GM21786 (cell line): ENCODE measurements around the gene CBX1.

Source experiments
- ATAC-seq: cut with Tn5 transposase; IDR thresholded peaks from one replicate; pipeline ENCODE4 v1.9.1; 2021; ENCODE audit not compliant: unreplicated experiment

CBX1 gene

DNA sequence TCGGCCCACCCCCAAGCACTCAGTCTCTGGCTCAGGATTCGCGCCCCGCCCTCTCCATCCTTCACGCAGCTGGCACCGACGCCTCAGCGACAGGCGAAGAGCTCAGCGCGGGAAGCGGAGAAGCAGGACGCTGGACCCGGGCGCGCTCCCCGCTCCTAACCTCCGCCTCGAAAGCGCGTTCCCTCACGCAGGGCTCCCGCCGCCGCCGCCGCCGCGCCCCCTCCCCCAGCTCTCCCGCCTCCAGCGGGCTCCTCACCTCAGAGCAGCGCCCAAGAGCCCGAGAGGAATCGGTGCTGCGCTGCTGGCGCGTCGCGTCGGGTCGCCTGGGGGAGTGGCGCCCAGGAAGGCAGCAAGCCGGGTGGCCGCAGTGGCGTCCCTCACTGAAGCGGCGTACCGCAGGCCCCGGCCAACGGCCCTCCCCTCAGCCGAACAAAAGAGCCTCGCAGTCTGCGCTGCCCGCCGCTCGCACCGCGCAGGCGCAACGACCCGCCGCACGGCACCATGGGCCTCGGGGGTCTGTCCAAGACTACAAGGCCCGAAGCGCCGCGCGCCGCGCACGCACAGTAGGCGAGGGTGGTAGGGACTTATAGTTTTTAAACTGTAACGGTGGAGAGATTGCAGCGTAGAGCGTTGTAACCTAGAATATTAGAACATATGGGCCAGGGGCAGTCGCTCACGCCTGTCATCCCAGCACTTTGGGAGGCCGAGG lies at the start of gene CBX1:
Gene CBX1 (minus strand): TSS at position 467 of the 709 bp plus-strand sequence. CDS start 24,474 bp downstream, outside the sequence.
- ATAC-seq = peak; percentile 82

DNA sequence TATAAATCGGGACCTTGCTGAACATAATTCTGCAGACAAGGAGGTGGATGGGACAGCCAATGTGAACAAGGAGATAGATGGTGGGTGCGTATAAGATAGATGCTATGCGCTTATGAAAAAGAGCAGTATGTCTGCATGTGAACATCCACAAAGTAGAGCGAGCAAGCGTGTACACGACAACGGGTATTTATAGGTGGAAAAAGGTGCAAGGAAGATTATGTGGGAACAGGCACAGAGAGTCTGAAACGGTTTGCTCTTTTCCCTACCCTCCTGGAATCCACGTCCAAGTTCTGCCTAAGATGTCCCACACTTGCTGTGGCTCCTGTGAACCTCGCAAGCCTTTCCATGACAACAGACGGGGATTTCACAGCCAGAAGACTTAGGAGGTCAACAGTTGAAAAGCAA lies 49.3 kb upstream of the CBX1 start:
- ATAC-seq = no peak

DNA sequence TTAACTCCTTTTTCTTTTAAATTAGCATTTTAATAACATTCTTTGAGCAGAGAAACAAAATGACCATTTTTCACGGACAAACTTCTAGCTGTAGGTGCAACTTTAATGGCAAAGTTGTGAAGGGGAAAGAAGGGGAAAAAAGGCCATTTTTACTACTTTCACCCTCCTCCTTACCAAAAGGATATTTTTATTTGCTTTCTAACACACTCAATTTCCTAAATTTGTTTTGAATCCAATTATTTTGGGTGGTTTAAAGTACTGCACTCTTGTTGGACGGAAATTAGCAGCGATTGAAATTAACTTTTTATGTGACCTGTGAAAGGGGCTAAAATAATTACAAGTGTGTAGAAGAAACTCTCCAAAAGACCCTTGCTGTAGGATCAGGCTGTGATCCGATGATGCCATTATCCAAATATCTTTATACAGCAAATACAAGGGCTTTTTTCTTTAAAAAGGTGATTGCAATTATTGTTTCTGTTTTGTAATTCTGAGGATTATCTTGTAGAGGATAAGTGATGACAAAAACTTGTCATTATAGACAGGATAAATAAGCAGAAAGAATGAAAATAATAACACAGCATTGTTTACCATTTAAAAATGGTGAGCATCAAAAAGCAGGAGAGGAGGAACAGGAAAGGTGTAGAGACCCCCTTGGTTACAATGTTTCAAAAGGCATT lies 48.6 kb upstream of the CBX1 start:
- ATAC-seq = no peak

DNA sequence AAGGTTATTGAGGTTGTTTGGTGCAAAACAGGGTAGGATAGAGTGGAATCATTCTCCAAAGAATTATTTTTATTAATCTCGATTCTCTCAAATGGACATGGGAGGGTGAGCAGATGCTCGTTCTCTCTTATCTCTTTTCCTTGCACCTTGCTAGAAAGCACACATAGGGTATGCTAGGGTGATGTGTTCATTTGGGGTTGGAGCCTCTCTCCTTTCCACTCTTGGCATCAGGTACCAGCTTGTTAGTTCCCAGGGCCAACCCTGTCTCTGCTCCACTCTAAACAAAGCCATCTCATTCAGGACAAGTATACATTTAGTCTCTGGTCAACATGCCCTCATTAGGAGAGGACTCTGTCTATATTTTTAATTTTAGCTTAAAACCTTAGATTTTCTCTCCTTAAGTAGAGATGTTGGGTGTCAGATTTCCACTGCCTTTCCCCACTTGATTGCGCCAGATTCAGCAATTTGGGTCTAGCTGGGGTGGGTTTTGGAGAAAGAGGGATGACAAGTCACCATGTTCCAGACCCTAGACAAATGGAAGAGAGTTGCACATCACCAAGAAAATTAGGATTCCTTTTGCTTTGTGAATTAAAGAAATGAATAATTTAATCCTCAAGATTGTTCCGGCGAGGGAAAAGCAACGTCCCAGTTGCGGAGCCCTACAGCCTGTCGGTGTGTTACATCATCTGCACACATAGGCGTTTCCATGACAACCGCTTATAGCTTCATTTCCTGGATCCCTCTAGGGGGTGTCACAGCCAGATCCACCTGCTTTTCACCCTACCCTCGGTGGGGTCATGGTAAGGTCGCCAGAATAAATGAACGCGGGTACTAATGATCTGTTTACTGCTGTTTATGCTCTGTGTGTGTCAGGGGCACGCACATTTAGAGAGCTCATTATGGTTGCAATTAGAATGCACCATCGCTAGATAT lies 47.8 kb upstream of the CBX1 start:
- no peak for ATAC-seq

DNA sequence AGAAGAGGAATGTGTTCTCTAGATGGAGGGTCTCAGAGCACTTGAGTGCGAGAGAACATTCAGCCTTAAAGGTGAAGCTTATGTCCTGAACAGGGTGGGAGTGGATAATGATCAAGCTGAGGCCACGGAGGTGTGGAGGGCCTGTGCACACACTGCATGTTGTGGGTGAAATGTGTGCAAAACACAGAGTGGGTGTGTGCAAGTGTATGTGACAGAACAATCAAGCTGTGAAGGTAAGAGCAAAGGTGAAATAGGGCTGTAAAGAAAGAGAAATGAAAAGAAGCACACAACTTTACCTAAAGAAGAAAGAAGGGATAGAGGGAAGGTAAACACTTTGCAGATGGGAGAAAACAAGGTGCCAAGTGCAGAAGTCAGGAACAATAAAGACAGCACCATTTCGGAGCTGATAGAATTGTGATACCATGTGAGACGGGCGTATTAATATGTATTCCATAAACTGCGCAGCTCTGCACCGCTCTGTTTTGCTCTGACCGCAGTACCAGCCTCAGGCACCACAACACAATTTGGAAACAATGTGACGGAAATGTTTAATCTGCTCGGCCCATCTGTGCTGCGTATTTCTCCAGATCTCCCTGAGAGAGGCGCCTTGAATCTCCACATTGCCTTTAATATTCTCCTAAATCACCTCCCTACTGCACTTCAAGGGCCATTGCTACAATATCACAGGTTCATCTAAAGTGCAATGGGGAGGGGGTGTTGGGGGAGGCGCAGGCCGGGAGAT lies 46.9 kb upstream of the CBX1 start:
- no peak for ATAC-seq

DNA sequence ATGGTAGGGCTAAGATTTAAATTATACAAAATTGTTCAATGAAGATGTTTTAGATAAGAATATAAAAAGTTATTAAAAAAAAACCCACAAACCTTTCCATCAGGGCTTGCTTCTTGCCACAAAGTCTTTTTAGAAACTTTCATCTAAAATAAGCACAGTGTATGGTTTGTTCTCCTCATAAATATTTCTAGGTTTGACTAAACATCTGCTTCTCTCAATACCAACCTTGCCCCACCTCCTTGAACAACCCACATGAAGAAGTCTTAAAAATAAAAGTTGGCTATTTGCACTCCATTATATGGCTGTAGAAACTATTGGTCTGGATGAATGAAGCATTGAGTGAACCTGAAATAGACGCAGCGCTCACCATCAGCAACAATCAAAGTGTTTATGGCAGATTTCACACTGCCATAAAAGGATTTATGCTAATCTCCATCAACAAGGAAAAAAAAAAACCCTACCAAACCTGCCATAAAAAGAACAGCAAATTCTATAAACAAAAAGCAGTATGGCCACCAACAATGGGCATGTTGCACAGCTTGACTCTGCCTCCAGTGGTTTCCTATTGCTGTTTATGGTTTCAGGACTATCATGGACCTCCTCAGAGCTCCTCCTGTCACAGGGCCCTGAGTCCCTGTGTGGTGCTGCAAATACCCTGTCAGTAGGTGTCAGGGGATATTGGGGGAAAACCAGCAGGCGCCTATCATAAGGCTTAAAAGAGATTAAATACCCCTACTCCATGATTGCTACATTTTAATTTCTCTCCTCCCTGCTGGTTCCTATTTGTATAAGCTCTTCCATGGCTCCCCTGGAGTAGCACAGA lies 43.9 kb upstream of the CBX1 start:
- no peak for ATAC-seq

DNA sequence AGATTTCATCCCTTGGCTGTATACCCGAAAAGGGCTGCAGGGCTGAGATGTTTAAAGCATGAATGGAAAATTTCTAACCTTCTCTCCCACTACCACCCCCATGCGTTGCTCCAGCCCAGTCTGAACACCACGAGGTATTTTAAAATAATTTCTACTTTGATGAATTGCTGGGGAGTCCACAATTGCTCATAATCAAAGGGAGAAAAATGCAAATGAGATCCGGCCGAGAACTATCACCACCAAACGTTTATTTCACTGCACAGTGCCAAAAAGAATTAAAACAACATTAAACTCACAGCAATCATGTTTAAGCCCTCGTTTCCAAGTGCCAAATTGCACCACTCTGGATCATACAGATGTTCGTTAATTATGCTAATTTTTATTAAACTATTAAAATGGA lies 43.0 kb upstream of the CBX1 start:
- ATAC-seq = no peak

DNA sequence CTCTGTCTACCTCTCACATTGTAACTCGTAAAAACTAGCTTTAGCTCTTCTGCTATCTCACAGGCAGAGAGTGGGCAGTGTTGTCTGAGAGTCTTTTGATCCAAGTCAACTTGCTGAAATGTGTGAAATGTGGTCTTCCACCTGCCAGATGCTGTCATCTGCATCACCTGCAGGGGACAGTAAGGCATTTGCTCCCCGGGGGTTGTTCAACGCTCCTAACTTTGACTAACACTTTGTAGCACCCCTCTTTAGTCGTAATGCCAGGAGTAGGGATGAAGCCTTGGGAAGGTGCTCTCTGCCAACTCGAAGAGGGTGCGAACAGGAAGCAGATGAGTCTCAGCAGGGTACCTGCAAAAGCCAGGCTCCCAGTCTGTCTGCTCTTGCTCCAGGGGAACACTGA lies 42.4 kb upstream of the CBX1 start:
- no peak for ATAC-seq

DNA sequence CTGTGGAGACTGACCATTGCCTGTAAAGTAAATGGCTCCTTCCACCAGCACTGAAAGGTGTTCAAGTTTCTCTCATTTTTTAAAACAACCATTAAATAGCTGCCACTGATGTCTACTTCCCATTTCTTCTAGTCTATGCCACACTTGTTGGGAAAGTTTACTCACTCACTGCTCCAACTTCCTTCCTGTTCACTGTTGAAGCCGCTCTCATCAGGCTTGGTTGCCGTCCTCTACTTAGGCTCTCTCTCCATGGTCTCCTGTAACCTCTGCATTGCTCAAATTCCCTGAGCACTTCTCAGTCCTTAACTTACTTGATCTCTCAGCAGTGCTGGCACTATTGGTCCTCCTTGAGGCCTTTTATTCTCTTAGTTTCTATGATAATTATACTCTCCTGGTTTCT lies 38.7 kb upstream of the CBX1 start:
- no peak for ATAC-seq

DNA sequence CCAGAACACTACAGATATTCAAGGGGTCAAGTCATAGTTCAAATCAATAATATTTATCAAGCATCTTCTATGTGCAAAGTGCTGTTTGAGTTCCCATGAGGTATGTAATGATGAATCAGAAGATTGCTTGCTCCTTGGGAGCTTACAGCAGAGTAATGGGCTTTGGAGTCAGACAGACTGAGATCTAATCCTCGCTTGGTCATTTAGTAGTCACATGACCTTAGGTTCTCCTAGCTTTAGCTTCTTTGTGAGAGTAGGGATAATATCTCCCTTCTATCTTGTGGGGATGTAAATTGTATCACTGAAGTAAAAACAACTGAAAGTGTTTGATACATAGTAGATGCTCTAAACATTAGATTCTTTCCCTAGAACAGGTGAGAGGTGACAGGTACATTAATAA lies 36.4 kb upstream of the CBX1 start:
- ATAC-seq = no peak

DNA sequence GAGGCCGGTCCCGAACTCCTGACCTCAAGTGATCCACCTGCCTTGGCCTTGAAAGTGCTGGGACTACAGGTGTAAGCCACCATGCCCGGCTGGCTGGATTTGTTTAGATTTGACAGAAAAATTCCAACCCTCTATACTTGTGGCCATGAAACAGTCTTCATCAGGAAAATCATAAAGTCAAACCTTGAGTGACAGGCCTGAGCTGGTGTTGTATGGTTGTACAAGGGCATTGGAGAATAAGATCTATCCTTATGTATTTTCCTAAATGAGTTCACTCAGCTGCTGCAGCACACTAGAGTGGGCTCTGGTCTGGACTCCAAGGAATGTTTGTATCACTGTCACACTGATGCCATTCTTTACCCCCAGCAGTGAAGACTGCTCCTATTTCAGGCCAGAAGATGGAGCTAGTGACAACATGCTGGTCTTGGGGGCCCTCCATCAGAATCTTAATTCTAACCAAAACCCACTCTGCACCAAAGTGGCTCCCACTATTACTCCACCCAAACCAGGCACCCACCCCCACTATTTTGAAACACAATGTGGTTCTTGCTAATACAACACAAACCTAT lies 33.7 kb upstream of the CBX1 start:
- no peak for ATAC-seq

DNA sequence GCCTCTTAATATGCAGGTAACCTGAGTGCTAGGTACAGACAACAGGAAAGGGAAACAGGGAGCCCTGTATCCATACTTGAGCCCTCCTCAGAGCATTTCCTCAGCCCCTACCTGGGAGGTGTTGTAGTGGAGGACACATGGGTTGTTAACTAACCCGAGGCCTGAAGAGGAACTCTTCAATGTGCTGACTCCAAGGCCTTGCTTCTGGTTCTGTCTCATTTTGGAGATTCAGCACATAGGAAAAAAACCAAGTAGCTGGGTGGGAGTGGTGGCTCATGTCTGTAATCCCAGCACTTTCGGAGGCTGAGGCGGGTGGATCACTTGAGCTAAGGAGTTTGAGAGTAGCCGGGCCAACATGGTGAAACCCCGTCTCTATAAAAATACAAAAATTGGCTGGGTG lies 31.1 kb upstream of the CBX1 start:
- ATAC-seq = no peak

DNA sequence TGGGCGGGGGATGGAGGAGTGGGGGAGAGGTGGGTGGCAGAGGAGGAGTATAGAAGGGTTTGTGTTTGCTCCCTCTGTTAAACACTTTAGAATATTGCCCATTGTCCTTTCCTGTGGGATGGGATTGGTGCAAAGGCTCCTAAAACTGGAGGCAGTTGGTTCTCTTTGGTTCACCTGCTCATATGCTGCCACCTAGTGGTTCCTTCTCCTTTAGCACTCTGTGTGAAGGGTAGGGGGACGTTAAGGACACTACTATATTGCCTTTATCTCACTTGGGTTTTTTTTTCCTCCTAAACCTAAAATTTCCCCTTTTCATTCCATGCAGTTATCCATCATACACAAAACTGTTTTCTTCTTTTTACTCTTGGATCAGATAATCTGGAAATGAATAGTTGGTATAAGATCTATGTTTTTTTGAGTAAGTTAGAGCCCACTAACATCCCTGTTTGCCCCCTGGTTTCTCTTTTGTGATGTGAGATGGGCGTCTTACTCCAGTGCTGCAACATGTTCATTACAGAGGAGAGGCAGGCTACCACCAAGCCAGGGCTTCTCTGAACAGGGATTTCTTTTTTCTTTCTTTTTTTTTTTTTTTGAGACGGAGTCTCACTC lies 30.0 kb upstream of the CBX1 start:
- no peak for ATAC-seq

DNA sequence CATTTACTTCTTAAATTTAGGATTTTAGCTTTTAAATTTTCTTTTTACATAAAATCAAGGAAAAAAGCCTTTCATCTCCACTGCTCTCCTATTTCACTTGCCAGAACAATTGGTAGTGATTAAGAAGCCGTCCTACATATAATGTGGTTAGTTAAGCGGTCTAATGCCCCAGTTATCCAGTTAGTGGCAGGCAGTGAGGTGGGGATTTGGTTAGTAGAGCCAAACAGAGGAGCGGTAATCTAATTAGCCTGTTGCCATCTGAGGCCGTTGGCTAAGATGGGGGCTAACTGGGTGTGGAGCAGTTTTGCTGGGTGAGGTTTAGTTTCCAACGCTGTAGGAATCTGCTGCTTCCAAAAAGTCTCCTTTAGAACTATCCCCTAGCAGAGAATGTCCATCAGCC lies 28.7 kb upstream of the CBX1 start:
- no peak for ATAC-seq

DNA sequence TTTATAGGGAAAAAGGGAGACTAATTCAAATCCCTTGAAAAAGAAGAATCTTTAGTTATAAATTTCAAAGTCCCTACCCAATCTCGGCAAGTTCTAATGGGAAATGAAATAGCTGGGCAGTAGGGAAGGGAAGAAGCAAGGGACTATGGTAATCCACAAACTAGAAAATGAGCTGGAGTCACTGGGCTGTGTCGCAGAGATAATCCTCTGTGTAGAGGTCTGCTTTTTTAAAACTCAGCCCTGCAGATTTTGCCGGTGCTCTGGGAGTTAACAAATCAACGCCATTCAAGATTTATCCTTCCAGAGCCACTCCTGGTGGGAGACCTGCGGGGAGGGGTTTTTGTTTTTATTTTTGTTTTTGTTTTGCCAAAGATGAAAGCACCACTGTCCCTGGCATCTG lies 27.1 kb upstream of the CBX1 start:
- no peak for ATAC-seq

DNA sequence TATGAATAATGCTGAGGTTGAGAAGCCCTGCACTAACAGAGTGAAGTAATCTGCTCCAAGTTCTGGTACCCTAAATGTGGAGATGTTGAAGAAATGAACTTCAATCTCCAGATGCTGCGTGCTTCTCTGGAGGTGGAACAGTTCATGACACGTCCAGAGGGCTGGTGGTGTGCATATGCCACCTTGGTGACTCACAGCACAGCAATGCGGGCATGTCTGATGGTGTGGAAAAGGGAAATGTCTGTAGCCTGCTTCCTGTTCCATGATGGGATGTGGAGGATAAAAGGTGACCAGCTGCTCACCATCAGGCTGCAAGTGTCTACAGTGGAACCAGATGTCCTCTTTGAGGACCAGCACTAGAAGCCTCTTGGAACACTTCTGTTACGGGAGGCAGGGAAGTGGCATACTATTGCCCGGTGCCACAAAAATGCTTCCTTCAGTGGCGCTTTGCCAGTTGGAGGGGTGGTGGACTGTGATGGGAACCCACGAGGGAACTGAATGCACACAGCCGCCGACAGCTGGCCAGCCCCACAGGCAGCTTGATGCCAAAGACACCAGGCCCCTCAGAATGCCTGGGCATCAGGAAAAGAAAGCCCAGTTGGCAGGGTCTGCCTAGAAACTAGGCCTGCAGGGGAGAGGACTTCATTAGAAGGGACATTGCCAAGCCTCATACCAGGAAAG lies 26.2 kb upstream of the CBX1 start:
- no peak for ATAC-seq

DNA sequence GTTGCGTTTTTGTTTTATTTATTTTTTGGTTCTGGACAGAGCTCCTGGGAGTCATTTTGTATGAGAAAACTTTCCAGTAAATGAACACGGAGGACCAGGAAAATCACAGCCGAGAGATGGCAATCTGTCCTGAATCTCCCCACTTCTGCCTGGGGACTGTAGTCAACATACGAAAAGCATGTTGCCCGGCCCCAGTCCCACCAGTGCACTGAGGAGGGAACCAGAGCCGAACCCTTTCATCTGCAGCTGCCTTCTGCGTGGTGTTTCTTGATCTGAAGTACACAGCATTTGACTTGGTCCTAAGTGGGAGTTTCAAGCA lies 25.2 kb upstream of the CBX1 start:
- ATAC-seq = no peak

DNA sequence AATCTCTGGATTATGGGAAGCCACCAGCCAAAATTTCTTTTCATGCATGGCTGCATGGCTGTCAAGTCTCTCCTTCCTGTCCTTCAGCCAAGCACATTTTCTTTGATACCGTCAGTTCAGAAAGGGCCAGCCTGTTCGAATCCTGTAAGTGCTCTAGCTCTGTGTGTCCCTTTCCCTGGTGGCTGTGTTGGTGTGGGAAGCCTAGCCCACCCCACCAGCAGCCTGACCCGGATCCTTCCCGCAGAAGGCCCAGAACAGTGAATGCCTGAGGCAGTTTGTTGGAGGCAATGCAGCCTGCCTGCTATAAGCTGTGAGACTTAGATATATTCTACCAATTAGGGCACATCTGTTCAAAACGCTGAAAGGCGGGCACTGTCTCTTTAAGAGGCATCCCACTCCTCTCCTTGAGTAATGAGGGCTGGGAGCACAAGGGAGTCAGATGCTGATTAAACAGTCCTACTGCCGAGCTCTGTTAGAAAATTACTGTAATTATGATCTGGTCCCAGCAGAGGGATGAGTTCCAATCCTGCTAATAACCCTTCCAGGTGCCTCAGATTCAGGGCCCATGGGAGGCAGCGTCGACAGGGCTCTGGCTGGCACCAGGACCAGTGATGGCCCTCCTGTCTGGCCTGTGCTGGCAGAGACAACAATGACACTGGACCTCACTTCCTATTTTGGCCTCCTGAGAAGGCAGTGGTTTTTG lies 24.7 kb upstream of the CBX1 start:
- no peak for ATAC-seq
